Activated T-helper 1 cell treated with Interleukin-2 at 50 U/mL for 16 hours (primary cell): ENCODE results near the gene NBPF4.
"Not testable (repeated sequence)": the region's sequence is repeated elsewhere in the genome, so short reads cannot be mapped to it uniquely, and the experiment has no call there.

Source experiments
- DNase-seq: peaks from one replicate; pipeline ENCODE4 v3.0.0-alpha.2; 2020; ENCODE audit warnings: low read depth

The NBPF4 gene

GRCh38 chr1:108211014-108211413 is 32.9 kb downstream of the NBPF4 start:
- DNase-seq = no peak

GRCh38 chr1:108209456-108210108 is 34.3 kb downstream of the NBPF4 start:
- DNase-seq = no peak

- DNase-seq = no peak
Observed at GRCh38 chr1:108208724-108209446, 35.0 kb downstream of the NBPF4 start.

GRCh38 chr1:108203582-108203981 is 40.3 kb downstream of the NBPF4 start:
- DNase-seq = not testable (repeated sequence)

- no peak for DNase-seq
Observed at GRCh38 chr1:108201687-108202086, 42.2 kb downstream of the NBPF4 start.

GRCh38 chr1:108200687-108201051 is 43.2 kb downstream of the NBPF4 start:
- DNase-seq = peak; percentile 16

- DNase-seq = peak; percentile 72
Observed at GRCh38 chr1:108199781-108200686, 43.8 kb downstream of the NBPF4 start, which contains the start of gene SLC25A24. Gene SLC25A24, minus strand, starts transcription at chr1:108200343. Its CDS starts 205 bp downstream, at chr1:108200138.

GRCh38 chr1:108199201-108199691 is 44.6 kb downstream of the NBPF4 start:
- DNase-seq = no peak

- DNase-seq = no peak
Observed at GRCh38 chr1:108194051-108194450, 49.8 kb downstream of the NBPF4 start.

- DNase-seq = no peak
Observed at GRCh38 chr1:108193333-108193732, 50.5 kb downstream of the NBPF4 start.

GRCh38 chr1:108192581-108192980 is 51.3 kb downstream of the NBPF4 start:
- no peak for DNase-seq

GRCh38 chr1:108190686-108191416 is 53.0 kb downstream of the NBPF4 start:
- DNase-seq = no peak

- no peak for DNase-seq
Observed at GRCh38 chr1:108190001-108190634, 53.8 kb downstream of the NBPF4 start.

- no peak for DNase-seq
Observed at GRCh38 chr1:108188801-108189200, 55.1 kb downstream of the NBPF4 start.

GRCh38 chr1:108182959-108183700 is 60.7 kb downstream of the NBPF4 start:
- no peak for DNase-seq

GRCh38 chr1:108179018-108179417 is 64.9 kb downstream of the NBPF4 start:
- no peak for DNase-seq
